Measurements from ENCODE around the gene SEC14L3. TPM values are rescaled to one million over a fixed set of nuclear protein-coding genes. Genes with fewer than 3 reads are reported as not detected.

SEC14L3 gene
- total and polyA plus RNA-seq, 2 donors (not counting 3 experiments of a cell fraction or from before 2014, with no cell fraction given): not detected

DNA sequence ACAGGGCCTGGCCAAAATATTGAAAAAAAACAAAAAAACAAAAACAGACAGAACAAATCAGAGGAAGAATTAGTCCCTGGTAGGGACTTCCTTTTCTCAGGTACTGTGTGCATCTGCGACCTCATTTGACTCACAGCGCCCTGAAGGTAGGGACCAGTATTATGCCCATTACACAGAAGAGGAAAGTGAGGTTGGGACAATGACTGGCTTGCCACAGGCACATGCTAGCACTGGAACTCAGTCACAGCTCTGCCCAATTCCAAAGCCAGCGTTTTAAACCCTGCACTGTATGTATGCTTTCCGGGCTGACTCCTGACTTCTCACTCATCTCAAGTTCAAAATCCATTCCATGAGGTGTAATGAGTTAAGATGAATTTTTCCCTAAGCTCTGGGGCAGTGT is 30.3 kb upstream of the SEC14L3 start:
- TF ChIP-seq, protein P1, sequence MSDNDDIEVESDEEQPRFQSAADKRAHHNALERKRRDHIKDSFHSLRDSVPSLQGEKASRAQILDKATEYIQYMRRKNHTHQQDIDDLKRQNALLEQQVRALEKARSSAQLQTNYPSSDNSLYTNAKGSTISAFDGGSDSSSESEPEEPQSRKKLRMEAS (IDR thresholded peaks at IDR 0.05; ENCODE audit: insufficient read depth, insufficient read length): no peak
- TF ChIP-seq POLR2A (IDR thresholded peaks at IDR 0.05; ENCODE audit: low read depth, low read length): no peak
- TF ChIP-seq FOS (IDR thresholded peaks at IDR 0.05; ENCODE audit: borderline replicate concordance, insufficient read depth, low read length): no peak
- dilution Hi-C loops (cut with MboI; ENCODE audit: extremely low pct_ligation_motif_present, low sequenced_read_pairs) (no loop called here), intact Hi-C loops (cut with micrococcal nuclease) (no loop called here)
- no peak overlapping the region for H3K4me3 ChIP-seq (replicated peaks in 1 of 3; ENCODE audit: insufficient read depth in 1 of 3, low read depth in 1 of 3, low read length in 3 of 3)
- BruUV-seq (replicated peaks): no TSS peak
- no peaks in the 10 kb centered on the region for H3K9me3 ChIP-seq (replicated peaks; ENCODE audit: control insufficient read depth, insufficient read depth, low read length)
- no peak overlapping the region for H3K4me2 ChIP-seq (ENCODE audit: insufficient read depth, low read length)
- H3K9ac ChIP-seq (replicated peaks; ENCODE audit: extremely low read depth, insufficient read depth, low read length): no peak overlapping the region
- peaks cover 13% of the 10 kb centered on the region in 2 experiments for H3K27me3 ChIP-seq (ENCODE audit: control insufficient read depth in 2 of 2, insufficient read depth in 2 of 2, low read length in 2 of 2)
- no peaks in the 10 kb centered on the region for H3K36me3 ChIP-seq (ENCODE audit: control insufficient read depth in 2 of 2, extremely low read depth in 1 of 2, insufficient read depth in 2 of 2, low read length in 2 of 2)
- no peak for FAIRE-seq
- H4K20me1 ChIP-seq (replicated peaks; ENCODE audit: control insufficient read depth, extremely low read depth, insufficient read depth, low read length): no peaks in the 10 kb centered on the region
- no peaks in the 10 kb centered on the region for H3K9me1 ChIP-seq (replicated peaks; ENCODE audit: control insufficient read depth, extremely low read depth, insufficient read depth, low read length)
- H3K27ac ChIP-seq (ENCODE audit: insufficient read depth, low read depth, low read length): no peak overlapping the region
- POLR2A ChIA-PET: no interaction called here
- DNase-seq (ENCODE audit: low read depth, low spot score): no peak
- H3K4me1 ChIP-seq (ENCODE audit: control insufficient read depth, extremely low read depth, insufficient read depth, low read length): no peaks in the 10 kb centered on the region
- no peak overlapping the region for H2AFZ ChIP-seq (ENCODE audit: low read depth, low read length)
- no peaks in the 10 kb centered on the region for H3K79me2 ChIP-seq (ENCODE audit: control insufficient read depth, insufficient read depth, low read length)
- CTCF ChIA-PET: interaction anchor here (1.5 kb wide), 1 partner anchor 115 kb away, joined by 3 read pairs; no protein-coding TSS in a partner anchor

DNA sequence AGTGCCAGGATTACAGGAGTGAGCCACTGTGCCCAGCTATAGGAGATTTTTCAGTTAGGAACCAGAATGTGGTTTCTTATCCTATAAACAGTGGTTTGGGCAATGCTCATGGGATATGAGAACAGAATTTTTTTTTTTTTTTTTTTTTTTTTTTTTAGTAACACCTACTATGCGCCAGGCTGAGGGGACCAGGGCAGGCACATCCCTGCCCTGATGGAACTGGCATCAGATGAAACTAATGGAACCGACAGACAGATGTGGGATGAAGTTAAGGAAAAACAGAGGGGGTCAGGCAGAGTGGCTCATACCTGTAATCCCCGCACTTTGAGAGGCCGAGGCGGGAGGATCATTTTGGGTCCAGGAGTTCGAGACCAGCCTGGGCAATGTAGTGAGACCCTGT is 28.8 kb upstream of the SEC14L3 start:
- H3K9me3 ChIP-seq (replicated peaks; ENCODE audit: control insufficient read depth, insufficient read depth, low read length): no peaks in the 10 kb centered on the region
- DNase-seq (ENCODE audit: low read depth, low spot score) (no peak), FAIRE-seq (no peak)
- H3K27ac ChIP-seq (ENCODE audit: insufficient read depth, low read depth, low read length): no peak overlapping the region
- H3K4me2 ChIP-seq (ENCODE audit: insufficient read depth, low read length): no peak overlapping the region
- peaks cover 9 to 12% of the 10 kb centered on the region in 2 experiments for H3K27me3 ChIP-seq (ENCODE audit: control insufficient read depth in 2 of 2, insufficient read depth in 2 of 2, low read length in 2 of 2)
- H2AFZ ChIP-seq (ENCODE audit: low read depth, low read length): no peak overlapping the region
- TF ChIP-seq GATA2 (IDR thresholded peaks at IDR 0.05; ENCODE audit: insufficient read depth, insufficient read length, low read depth, low read length): no peak
- TF ChIP-seq, protein P1 (IDR thresholded peaks at IDR 0.05; ENCODE audit: insufficient read depth, insufficient read length): no peak
- TF ChIP-seq JUN (IDR thresholded peaks at IDR 0.05; ENCODE audit: borderline replicate concordance, insufficient read depth, insufficient read length, low read depth): no peak
- TF ChIP-seq POLR2AphosphoS5 (IDR thresholded peaks at IDR 0.05; ENCODE audit: insufficient read depth, low read depth, low read length): no peak
- no peak for TF ChIP-seq MYC (IDR thresholded peaks at IDR 0.05; ENCODE audit: low read depth, low read length)
- TF ChIP-seq, protein P2, sequence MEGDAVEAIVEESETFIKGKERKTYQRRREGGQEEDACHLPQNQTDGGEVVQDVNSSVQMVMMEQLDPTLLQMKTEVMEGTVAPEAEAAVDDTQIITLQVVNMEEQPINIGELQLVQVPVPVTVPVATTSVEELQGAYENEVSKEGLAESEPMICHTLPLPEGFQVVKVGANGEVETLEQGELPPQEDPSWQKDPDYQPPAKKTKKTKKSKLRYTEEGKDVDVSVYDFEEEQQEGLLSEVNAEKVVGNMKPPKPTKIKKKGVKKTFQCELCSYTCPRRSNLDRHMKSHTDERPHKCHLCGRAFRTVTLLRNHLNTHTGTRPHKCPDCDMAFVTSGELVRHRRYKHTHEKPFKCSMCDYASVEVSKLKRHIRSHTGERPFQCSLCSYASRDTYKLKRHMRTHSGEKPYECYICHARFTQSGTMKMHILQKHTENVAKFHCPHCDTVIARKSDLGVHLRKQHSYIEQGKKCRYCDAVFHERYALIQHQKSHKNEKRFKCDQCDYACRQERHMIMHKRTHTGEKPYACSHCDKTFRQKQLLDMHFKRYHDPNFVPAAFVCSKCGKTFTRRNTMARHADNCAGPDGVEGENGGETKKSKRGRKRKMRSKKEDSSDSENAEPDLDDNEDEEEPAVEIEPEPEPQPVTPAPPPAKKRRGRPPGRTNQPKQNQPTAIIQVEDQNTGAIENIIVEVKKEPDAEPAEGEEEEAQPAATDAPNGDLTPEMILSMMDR (IDR thresholded peaks at IDR 0.05; ENCODE audit: extremely low read depth in 1 of 2, insufficient read depth in 1 of 2, low read depth in 1 of 2, low read length in 2 of 2): no peak
- TF ChIP-seq EZH2 (IDR thresholded peaks at IDR 0.05; ENCODE audit: borderline replicate concordance, low read depth, low read length, severe bottlenecking): no peak
- TF ChIP-seq FOS (IDR thresholded peaks at IDR 0.05; ENCODE audit: borderline replicate concordance, insufficient read depth, low read length): no peak
- no peak for TF ChIP-seq POLR2A (IDR thresholded peaks at IDR 0.05; ENCODE audit: low read depth, low read length)
- no peaks in the 10 kb centered on the region for H3K36me3 ChIP-seq (ENCODE audit: control insufficient read depth in 2 of 2, extremely low read depth in 1 of 2, insufficient read depth in 2 of 2, low read length in 2 of 2)
- ChIA-PET CTCF (no interaction called here), POLR2A (interaction anchor here (0.6 kb wide), 1 partner anchor 41 kb away, joined by 4 read pairs; no protein-coding TSS in a partner anchor)
- H3K79me2 ChIP-seq (ENCODE audit: control insufficient read depth, insufficient read depth, low read length): no peaks in the 10 kb centered on the region
- dilution Hi-C loops (cut with MboI; ENCODE audit: extremely low pct_ligation_motif_present, low sequenced_read_pairs): no loop called here
- no peaks in the 10 kb centered on the region for H3K9me1 ChIP-seq (replicated peaks; ENCODE audit: control insufficient read depth, extremely low read depth, insufficient read depth, low read length)
- intact Hi-C loops (cut with micrococcal nuclease): no loop called here
- H4K20me1 ChIP-seq (replicated peaks; ENCODE audit: control insufficient read depth, extremely low read depth, insufficient read depth, low read length): no peaks in the 10 kb centered on the region
- H3K4me3 ChIP-seq (replicated peaks in 1 of 3; ENCODE audit: insufficient read depth in 1 of 3, low read depth in 1 of 3, low read length in 3 of 3): no peak overlapping the region
- H3K9ac ChIP-seq (replicated peaks; ENCODE audit: extremely low read depth, insufficient read depth, low read length): no peak overlapping the region
- H3K4me1 ChIP-seq (ENCODE audit: control insufficient read depth, extremely low read depth, insufficient read depth, low read length): no peaks in the 10 kb centered on the region
- BruUV-seq (replicated peaks): no TSS peak
